Testis (tissue), 2 donors: ENCODE measurements around the gene CDH4.

Experiments used
- POLR2A ChIP-seq: fragments of 450-650 bp; IDR thresholded peaks from one replicate; pipeline ENCODE4 v1.6.1; 2017; ENCODE audit warnings: antibody characterized with exemption, mild to moderate bottlenecking, moderate library complexity
- TF ChIP-seq, protein P1 (sequence below), 3 experiments: fragments of 450-650 bp in 2 of 3; fragments of 200-600 bp in 1 of 3; sonication (generic) in 1 of 3; IDR thresholded peaks; one replicate each; pipeline ENCODE4 v1.5.1; 2016 to 2019; ENCODE audit warnings: antibody characterized with exemption in 3 of 3, mild to moderate bottlenecking in 2 of 3, moderate library complexity in 1 of 3

DNA sequence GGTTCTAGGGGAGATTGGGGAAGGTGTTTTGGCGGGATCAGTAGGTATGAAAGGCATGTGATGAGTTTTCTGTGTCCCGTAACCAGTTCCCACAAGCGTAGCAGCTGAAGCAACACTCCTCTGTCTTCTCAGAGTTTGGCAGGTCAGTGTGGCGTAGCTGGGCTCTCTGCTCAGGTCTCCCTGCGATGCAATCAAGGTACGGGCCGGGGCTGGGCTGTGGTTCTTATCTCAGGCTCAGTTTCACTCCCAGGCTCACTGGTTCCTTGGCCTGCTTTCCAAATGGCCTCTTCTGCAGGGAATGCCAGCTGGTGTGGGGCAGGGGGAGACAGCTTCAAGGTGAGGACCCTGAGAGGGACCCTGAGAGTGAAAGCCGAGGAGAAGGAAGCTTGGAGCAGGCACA, 280.7 kb downstream of the CDH4 start:
- TF ChIP-seq, protein P1, sequence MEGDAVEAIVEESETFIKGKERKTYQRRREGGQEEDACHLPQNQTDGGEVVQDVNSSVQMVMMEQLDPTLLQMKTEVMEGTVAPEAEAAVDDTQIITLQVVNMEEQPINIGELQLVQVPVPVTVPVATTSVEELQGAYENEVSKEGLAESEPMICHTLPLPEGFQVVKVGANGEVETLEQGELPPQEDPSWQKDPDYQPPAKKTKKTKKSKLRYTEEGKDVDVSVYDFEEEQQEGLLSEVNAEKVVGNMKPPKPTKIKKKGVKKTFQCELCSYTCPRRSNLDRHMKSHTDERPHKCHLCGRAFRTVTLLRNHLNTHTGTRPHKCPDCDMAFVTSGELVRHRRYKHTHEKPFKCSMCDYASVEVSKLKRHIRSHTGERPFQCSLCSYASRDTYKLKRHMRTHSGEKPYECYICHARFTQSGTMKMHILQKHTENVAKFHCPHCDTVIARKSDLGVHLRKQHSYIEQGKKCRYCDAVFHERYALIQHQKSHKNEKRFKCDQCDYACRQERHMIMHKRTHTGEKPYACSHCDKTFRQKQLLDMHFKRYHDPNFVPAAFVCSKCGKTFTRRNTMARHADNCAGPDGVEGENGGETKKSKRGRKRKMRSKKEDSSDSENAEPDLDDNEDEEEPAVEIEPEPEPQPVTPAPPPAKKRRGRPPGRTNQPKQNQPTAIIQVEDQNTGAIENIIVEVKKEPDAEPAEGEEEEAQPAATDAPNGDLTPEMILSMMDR (IDR thresholded peaks at IDR 0.05): no peak
- no peak for TF ChIP-seq POLR2A
